WTC11 (cell line): ENCODE data around the gene CRB2.

ENCODE experiments used
- SMAD3 ChIP-seq: sonication (generic); formaldehyde crosslinking; IDR thresholded peaks from 2 replicates; pipeline ENCODE4 v1.8.0; 2022; ENCODE audit warnings: missing genetic modification reagents, mild to moderate bottlenecking, borderline replicate concordance
- ZNF138 ChIP-seq: sonication (generic); formaldehyde crosslinking; conservative IDR thresholded peaks from 2 replicates; pipeline ENCODE4 v1.8.1; 2022; ENCODE audit warnings: mild to moderate bottlenecking, moderate library complexity, missing genetic modification reagents
- TF ChIP-seq, protein P1 (sequence below): fragments of 200-600 bp; IDR thresholded peaks from 2 replicates; pipeline ENCODE4 v1.8.0; 2022; ENCODE audit warnings: antibody characterized with exemption

DNA sequence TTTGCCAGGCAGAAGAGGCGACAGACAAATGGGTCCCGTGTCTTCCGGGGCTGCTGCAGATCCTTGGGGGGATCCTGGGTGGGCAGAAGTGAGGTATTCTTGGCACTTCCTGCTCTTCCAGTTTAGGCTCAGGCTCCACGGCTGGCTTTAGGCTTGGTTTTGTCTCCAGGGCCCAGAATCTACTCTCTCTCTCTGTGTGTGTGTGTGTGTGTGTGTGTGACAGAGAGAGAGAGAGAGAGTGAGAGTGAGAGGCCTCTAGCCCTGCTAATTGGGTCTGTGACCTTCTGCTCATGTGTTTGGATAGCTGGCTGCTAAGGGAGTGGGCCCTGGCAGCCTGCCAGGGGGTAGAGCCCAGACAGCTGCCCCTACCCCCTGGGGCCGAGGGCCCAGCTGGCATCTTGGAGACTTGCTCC lies 39.3 kb downstream of the CRB2 start:
- TF ChIP-seq SMAD3 (no peak), ZNF138 (no peak)
- TF ChIP-seq, protein P1, sequence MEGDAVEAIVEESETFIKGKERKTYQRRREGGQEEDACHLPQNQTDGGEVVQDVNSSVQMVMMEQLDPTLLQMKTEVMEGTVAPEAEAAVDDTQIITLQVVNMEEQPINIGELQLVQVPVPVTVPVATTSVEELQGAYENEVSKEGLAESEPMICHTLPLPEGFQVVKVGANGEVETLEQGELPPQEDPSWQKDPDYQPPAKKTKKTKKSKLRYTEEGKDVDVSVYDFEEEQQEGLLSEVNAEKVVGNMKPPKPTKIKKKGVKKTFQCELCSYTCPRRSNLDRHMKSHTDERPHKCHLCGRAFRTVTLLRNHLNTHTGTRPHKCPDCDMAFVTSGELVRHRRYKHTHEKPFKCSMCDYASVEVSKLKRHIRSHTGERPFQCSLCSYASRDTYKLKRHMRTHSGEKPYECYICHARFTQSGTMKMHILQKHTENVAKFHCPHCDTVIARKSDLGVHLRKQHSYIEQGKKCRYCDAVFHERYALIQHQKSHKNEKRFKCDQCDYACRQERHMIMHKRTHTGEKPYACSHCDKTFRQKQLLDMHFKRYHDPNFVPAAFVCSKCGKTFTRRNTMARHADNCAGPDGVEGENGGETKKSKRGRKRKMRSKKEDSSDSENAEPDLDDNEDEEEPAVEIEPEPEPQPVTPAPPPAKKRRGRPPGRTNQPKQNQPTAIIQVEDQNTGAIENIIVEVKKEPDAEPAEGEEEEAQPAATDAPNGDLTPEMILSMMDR: no peak
